Keratinocyte (primary cell): ENCODE measurements around the gene HLX. TPM values are rescaled to one million over a fixed set of nuclear protein-coding genes. Genes with fewer than 3 reads are reported as not detected.

Experiments
- DNase-seq: peaks from one replicate; pipeline ENCODE4 v3.0.0-alpha.2; 2011; ENCODE audit warnings: low read depth, missing footprints, low spot score
- FAIRE-seq: peaks from 2 replicates; lab custom pipeline; 2011; peaks lifted over from hg19 to GRCh38; lab: Jason Lieb, UNC
- H2AFZ ChIP-seq: 2 replicates; pipeline ENCODE4 v1.6.0; 2012; ENCODE audit warnings: low read length, control low read depth, inconsistent platforms; ENCODE audit not compliant: control insufficient read depth
- H3K27ac ChIP-seq: 2 replicates; pipeline ENCODE4 v1.5.1; 2011; ENCODE audit warnings: low read length; ENCODE audit not compliant: control insufficient read depth, insufficient read depth
- H3K27me3 ChIP-seq: 3 replicates; pipeline ENCODE4 v1.6.0; 2011; ENCODE audit warnings: low read length; ENCODE audit not compliant: control insufficient read depth, insufficient read depth; ENCODE audit errors: extremely low read depth
- H3K36me3 ChIP-seq, 2 experiments: 2 replicates in 1 of 2; 3 replicates in 1 of 2; pipeline ENCODE4 v1.5.1; 2011; ENCODE audit warnings: low read length in 2 of 2, mild to moderate bottlenecking in 1 of 2; ENCODE audit not compliant: control insufficient read depth in 2 of 2, insufficient read depth in 2 of 2; ENCODE audit errors: extremely low read depth in 1 of 2
- H3K4me1 ChIP-seq: 3 replicates; pipeline ENCODE4 v1.5.1; 2011; ENCODE audit warnings: low read length; ENCODE audit not compliant: control insufficient read depth, insufficient read depth; ENCODE audit errors: extremely low read depth
- H3K4me2 ChIP-seq: 3 replicates; pipeline ENCODE4 v1.6.0; 2011; ENCODE audit warnings: low read depth, low read length; ENCODE audit not compliant: control insufficient read depth, insufficient read depth; ENCODE audit errors: extremely low read depth
- H3K4me3 ChIP-seq, 3 experiments: fragments of 200-600 bp in 1 of 3; sonication (generic) in 1 of 3; 2 replicates in 2 of 3; 3 replicates in 1 of 3; pipeline ENCODE4 v1.5.1; 2011 to 2016; ENCODE audit warnings: low read length in 3 of 3, mild to moderate bottlenecking in 3 of 3, control low read depth in 2 of 3, inconsistent platforms in 1 of 3, low read depth in 1 of 3, mixed read lengths in 1 of 3, mixed run types in 1 of 3, moderate library complexity in 1 of 3; ENCODE audit not compliant: control insufficient read depth in 2 of 3, insufficient read depth in 2 of 3; ENCODE audit errors: extremely low read depth in 1 of 3
- H3K79me2 ChIP-seq: 2 replicates; pipeline ENCODE4 v1.6.0; 2012; ENCODE audit warnings: low read length; ENCODE audit not compliant: control insufficient read depth, insufficient read depth
- H3K9ac ChIP-seq: 3 replicates; pipeline ENCODE4 v1.6.0; 2011; ENCODE audit warnings: low read length; ENCODE audit not compliant: control insufficient read depth, insufficient read depth; ENCODE audit errors: extremely low read depth
- H3K9me1 ChIP-seq: 3 replicates; pipeline ENCODE4 v1.6.0; 2011; ENCODE audit warnings: low read length; ENCODE audit not compliant: control insufficient read depth, insufficient read depth; ENCODE audit errors: extremely low read depth
- H3K9me3 ChIP-seq: 2 replicates; pipeline ENCODE4 v1.5.1; 2012; ENCODE audit warnings: low read depth, low read length; ENCODE audit not compliant: control insufficient read depth
- H4K20me1 ChIP-seq: 3 replicates; pipeline ENCODE4 v1.6.0; 2011; ENCODE audit warnings: low read length; ENCODE audit not compliant: control insufficient read depth, insufficient read depth; ENCODE audit errors: extremely low read depth
- CTCF ChIP-seq, 3 experiments: IDR thresholded peaks in 1 of 3; conservative IDR thresholded peaks in 1 of 3; optimal IDR thresholded peaks in 1 of 3; 2 replicates in 2 of 3; 3 replicates in 1 of 3; pipeline versions ENCODE3 to v1.5.1; 2011; ENCODE audit warnings: low read length in 3 of 3, mild to moderate bottlenecking in 3 of 3, moderate library complexity in 2 of 3, control low read depth in 1 of 3, inconsistent platforms in 1 of 3; ENCODE audit not compliant: insufficient read depth in 2 of 3; ENCODE audit errors: extremely low read depth in 1 of 3
- EZH2 ChIP-seq: IDR thresholded peaks from one replicate; pipeline ENCODE4 v1.6.1; 2012; ENCODE audit warnings: inconsistent platforms, mild to moderate bottlenecking, low read length, moderate library complexity
- dilution Hi-C: fragments of 300-500 bp; cut with MboI; formaldehyde crosslinking; loops from one replicate; pipeline ENCODE4 v1.7.0; 2020; ENCODE audit warnings: low sequenced_read_pairs; ENCODE audit not compliant: extremely low pct_ligation_motif_present
- polyA plus RNA-seq, 5 experiments: library from polyadenylated mRNA; depleted of rRNA in 3 of 5; stranded (reverse) in 3 of 5; stranded (forward) in 1 of 5; unstranded in 1 of 5; fragments of >200 nt; gene quantifications; 1 replicate in 1 of 5; 2 replicates in 3 of 5; 3 replicates in 1 of 5; pipeline versions ENCODE4 v1.2.1 to v1.2.3, GENCODE V29; 2011 to 2012; ENCODE audit warnings: missing spikeins in 2 of 5, low read depth in 1 of 5, low replicate concordance in 1 of 5

Gene HLX
- polyA plus RNA-seq, 1 donor (not counting 4 experiments of a cell fraction or from before 2014, with no cell fraction given) = not detected

DNA sequence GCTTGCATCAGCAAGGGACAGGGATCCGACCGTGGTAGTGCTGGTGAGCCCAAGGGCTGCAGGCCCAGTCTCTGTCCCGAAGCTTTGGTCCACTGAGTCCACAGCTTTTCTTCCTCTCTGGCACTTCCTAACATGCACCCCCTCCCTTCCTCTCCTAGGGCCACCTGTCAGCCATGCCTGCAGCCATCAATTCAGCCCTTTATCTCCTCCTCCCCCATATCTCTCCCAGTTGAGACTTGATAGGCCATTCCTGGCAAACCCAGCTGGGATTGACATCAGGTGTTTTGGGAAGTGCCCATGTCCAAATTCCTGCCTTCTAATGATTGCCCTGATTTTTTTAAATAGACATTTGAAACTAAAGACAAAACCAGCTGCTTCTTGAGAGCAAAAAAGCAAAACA lies 25.6 kb downstream of the HLX start:
- Histone ChIP-seq H3K9me3 (no peaks in the 10 kb centered on the region), H2AFZ (no peak overlapping the region), H3K9me1 (no peaks in the 10 kb centered on the region), H3K79me2 (no peaks in the 10 kb centered on the region), H3K4me2 (no peak overlapping the region), H3K4me3 (no peak overlapping the region), H3K9ac (no peak overlapping the region), H3K4me1 (no peaks in the 10 kb centered on the region), H3K36me3 (no peaks in the 10 kb centered on the region), H4K20me1 (no peaks in the 10 kb centered on the region), H3K27ac (no peak overlapping the region), H3K27me3 (no peaks in the 10 kb centered on the region)
- no peak for DNase-seq
- dilution Hi-C loops = no loop called here
- TF ChIP-seq CTCF (optimal IDR thresholded peaks at IDR 0.05 in 1 of 3, IDR thresholded peaks at IDR 0.05 in 1 of 3, conservative IDR thresholded peaks at IDR 0.05 in 1 of 3; ENCODE audit: extremely low read depth in 1 of 3, insufficient read depth in 2 of 3, low read length in 3 of 3) (no peak), EZH2 (no peak)
- no peak for FAIRE-seq

DNA sequence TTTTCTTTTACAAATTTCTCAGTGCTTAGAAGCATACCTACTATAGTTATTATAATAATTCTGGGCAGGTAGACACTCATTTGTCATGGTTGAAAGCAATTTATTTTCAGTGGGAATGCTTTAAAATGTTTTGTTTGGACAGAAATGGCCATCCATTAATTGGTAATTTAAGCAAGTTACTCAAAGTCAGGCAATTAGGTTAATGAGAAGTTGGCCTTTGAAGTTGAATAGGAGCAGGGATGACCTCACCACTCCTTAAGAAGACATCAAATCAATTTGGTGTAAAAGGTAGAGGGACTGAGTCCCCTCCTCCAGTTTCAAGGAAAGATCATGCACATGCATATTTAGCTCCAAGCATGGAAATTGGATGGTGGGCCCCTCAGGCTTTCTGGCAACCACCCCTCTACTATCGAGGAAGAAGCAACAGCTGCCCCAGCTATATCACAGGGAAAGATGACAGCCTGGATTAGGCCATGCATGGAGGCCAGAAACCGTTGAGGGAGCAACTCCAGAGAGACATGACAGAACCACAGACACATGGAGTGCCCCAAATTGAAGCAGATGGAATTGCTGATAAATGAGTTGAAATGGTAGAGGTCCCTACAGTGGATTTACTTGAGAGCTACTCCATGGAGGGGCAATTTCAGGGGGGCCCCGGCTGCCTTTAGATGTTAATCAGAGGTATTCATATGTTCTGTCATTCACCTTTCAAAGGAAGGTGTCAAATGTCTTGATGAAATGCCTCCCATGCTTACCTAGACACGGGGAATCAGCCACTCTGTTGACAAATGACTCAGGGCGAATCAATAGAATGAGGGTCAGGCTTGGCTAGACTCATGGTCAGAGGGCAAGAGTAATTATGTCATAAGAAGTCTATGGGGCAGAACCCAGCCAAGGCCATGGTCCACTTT lies 26.7 kb downstream of the HLX start:
- dilution Hi-C loops = no loop called here
- no peak overlapping the region for H3K4me2 ChIP-seq
- no peak overlapping the region for H2AFZ ChIP-seq
- H3K4me1 ChIP-seq = no peaks in the 10 kb centered on the region
- H3K9ac ChIP-seq = no peak overlapping the region
- H4K20me1 ChIP-seq = no peaks in the 10 kb centered on the region
- DNase-seq = no peak
- H3K9me1 ChIP-seq = no peaks in the 10 kb centered on the region
- H3K36me3 ChIP-seq = no peaks in the 10 kb centered on the region
- no peak overlapping the region for H3K4me3 ChIP-seq
- no peaks in the 10 kb centered on the region for H3K9me3 ChIP-seq
- no peak for FAIRE-seq
- TF ChIP-seq EZH2 = no peak
- TF ChIP-seq CTCF (optimal IDR thresholded peaks at IDR 0.05 in 1 of 3, IDR thresholded peaks at IDR 0.05 in 1 of 3, conservative IDR thresholded peaks at IDR 0.05 in 1 of 3; ENCODE audit: extremely low read depth in 1 of 3, insufficient read depth in 2 of 3, low read length in 3 of 3) = no peak
- no peaks in the 10 kb centered on the region for H3K27me3 ChIP-seq
- H3K27ac ChIP-seq = no peak overlapping the region
- H3K79me2 ChIP-seq = no peaks in the 10 kb centered on the region
